ENCODE measurements around the gene DCPS. TPM values are rescaled to one million over a fixed set of nuclear protein-coding genes. Genes with fewer than 3 reads are reported as not detected.

The DCPS gene
- total RNA-seq, 2 donors from 2014 or later, result 3.0 to 17.9 TPM

- H3K4me1 ChIP-seq, result peaks cover 18% of the 10 kb centered on the region
- no peaks in the 10 kb centered on the region for H3K27me3 ChIP-seq
- WGBS, 2 donors, result 73 to 80% methylated on average over 8 of the region's 8 CpGs
- ATAC-seq (no peak), DNase-seq (no peak)
- H3K36me3 ChIP-seq (replicated peaks in 1 of 2; ENCODE audit: insufficient read depth in 1 of 2, low read depth in 2 of 2), result no peaks in the 10 kb centered on the region
- no peaks in the 10 kb centered on the region for H3K9me3 ChIP-seq
- H3K4me3 ChIP-seq, result no peak overlapping the region
- H3K27ac ChIP-seq, result no peak overlapping the region
- TF ChIP-seq CTCF (IDR thresholded peaks at IDR 0.05), result no peak
- no peak for TF ChIP-seq POLR2A (IDR thresholded peaks at IDR 0.05)
- intact Hi-C loops (cut with DNase I), result no loop called here
Observed at GRCh38 chr11:126279191-126279590, 24.7 kb upstream of the DCPS start.

GRCh38 chr11:126280595-126280994, 23.3 kb upstream of the DCPS start:
- no peak for ATAC-seq
- TF ChIP-seq POLR2A (IDR thresholded peaks at IDR 0.05) (no peak), CTCF (IDR thresholded peaks at IDR 0.05) (no peak)

DNA sequence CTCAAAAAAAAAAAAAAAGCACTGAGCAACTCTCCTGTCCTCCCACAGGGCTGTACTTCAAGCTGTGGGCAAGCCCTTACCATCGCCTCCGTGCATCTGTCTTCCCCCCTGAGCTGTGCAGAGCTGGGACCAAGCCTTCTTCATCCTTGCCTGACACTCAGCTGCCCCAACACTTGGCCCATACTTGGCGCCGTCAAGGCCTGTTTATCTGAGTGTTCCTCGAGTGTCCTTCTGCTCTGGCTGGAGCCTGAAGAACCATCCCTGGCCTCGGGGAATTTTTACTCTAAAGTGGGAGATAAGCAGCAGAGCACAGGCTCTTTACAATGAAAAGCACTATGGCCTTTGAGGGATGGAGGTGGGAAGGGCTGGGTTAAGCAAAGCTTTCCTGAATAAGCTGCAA, 22.6 kb upstream of the DCPS start:
- no peak for DNase-seq
- H3K9me3 ChIP-seq, result no peaks in the 10 kb centered on the region
- H3K36me3 ChIP-seq (replicated peaks in 1 of 2; ENCODE audit: insufficient read depth in 1 of 2, low read depth in 2 of 2), result no peaks in the 10 kb centered on the region
- no peak overlapping the region for H3K27ac ChIP-seq
- H3K4me3 ChIP-seq, result no peak overlapping the region
- intact Hi-C loops (cut with DNase I), result no loop called here
- H3K4me1 ChIP-seq, result peaks cover 26% of the 10 kb centered on the region
- no peak for ATAC-seq
- no peaks in the 10 kb centered on the region for H3K27me3 ChIP-seq
- 77 to 87% methylated on average over 6 of the region's 6 CpGs for WGBS, 2 donors
- TF ChIP-seq CTCF (IDR thresholded peaks at IDR 0.05) (no peak), POLR2A (IDR thresholded peaks at IDR 0.05) (no peak)

More at GRCh38 chr11:126280595-126280994, 23.3 kb upstream of the DCPS start:
- Histone ChIP-seq H3K9me3 (no peaks in the 10 kb centered on the region), H3K4me1 (peaks cover 26% of the 10 kb centered on the region), H3K4me3 (no peak overlapping the region), H3K27ac (no peak overlapping the region), H3K27me3 (no peaks in the 10 kb centered on the region), H3K36me3 (replicated peaks in 1 of 2; ENCODE audit: insufficient read depth in 1 of 2, low read depth in 2 of 2) (no peaks in the 10 kb centered on the region)
- intact Hi-C loops (cut with DNase I), result no loop called here
- no peak for DNase-seq
- 71 to 78% methylated on average over 5 of the region's 5 CpGs for WGBS, 2 donors

- Histone ChIP-seq H3K4me3 (no peak overlapping the region), H3K27ac (peak overlapping the region in 3 of 4 donors; percentile 84 to 94 (median 88)), H3K9me3 (no peaks in the 10 kb centered on the region), H3K36me3 (replicated peaks in 1 of 2; ENCODE audit: insufficient read depth in 1 of 2, low read depth in 2 of 2) (no peaks in the 10 kb centered on the region), H3K4me1 (peaks cover 26% of the 10 kb centered on the region), H3K27me3 (no peaks in the 10 kb centered on the region)
- TF ChIP-seq POLR2A (IDR thresholded peaks at IDR 0.05) (no peak), CTCF (IDR thresholded peaks at IDR 0.05) (no peak)
- intact Hi-C loops (cut with DNase I), result no loop called here
- WGBS, 2 donors, result 84 to 90% methylated on average over 10 of the region's 10 CpGs
- no peak for ATAC-seq
- DNase-seq, result no peak
Observed at GRCh38 chr11:126281666-126282175, 22.1 kb upstream of the DCPS start.

DNA sequence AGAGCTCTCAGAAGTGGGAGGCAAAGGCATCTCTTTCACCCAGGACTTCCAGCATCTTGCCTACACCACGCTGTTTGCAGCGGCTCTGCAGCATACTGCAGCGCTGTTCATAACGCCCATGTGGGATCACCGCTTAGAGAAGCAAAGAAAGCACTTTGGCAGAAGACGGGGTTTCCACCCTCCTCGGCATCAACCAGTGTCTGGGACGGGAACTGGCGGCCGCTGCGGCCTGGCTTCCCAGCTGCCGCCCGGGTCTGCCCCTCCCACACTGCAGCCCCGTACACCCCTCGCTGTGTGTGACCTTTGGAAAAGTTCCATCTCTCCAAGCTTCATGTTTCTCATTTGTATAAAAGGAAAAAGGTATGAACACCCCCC, 21.5 kb upstream of the DCPS start:
- WGBS, 2 donors, result 1 to 11% methylated on average over 8 to 15 of the region's 15 CpGs
- no peaks in the 10 kb centered on the region for H3K36me3 ChIP-seq (replicated peaks in 1 of 2; ENCODE audit: insufficient read depth in 1 of 2, low read depth in 2 of 2)
- peak; percentile 41 to 60 (median 50) for DNase-seq

More for the DNA sequence above, 21.5 kb upstream of the DCPS start:
- peak overlapping the region; percentile 80 to 94 (median 86) for H3K27ac ChIP-seq
- H3K4me1 ChIP-seq, result peaks cover 26% of the 10 kb centered on the region
- peak overlapping the region; percentile 8 to 60 for H3K4me3 ChIP-seq
- peak; percentile 52 for ATAC-seq
- H3K27me3 ChIP-seq, result no peaks in the 10 kb centered on the region
- no peaks in the 10 kb centered on the region for H3K9me3 ChIP-seq
- no peak for TF ChIP-seq CTCF (IDR thresholded peaks at IDR 0.05)
- no peak for TF ChIP-seq POLR2A (IDR thresholded peaks at IDR 0.05)
- intact Hi-C loops (cut with DNase I), result no loop called here

All from body of pancreas (tissue), 4 donors.